HepG2 (cell line): ENCODE data around the gene ELP6. TPM values are rescaled to one million over a fixed set of nuclear protein-coding genes. Genes with fewer than 3 reads are reported as not detected.

Experiments used
- ARNT2 ChIP-seq: sonication (generic); formaldehyde crosslinking; IDR thresholded peaks from 2 replicates; pipeline ENCODE4 v1.8.0; 2022; ENCODE audit warnings: mild to moderate bottlenecking, low read depth, missing genetic modification reagents, moderate library complexity
- CBX2 ChIP-seq, 2 experiments: fragments of 200-600 bp in 1 of 2; sonication (generic); formaldehyde crosslinking in 1 of 2; IDR thresholded peaks; 2 replicates each; pipeline versions ENCODE4 v1.7.0 to v1.8.1; 2018 to 2022; ENCODE audit warnings: low read depth in 2 of 2, low read length in 1 of 2, mild to moderate bottlenecking in 1 of 2, missing genetic modification reagents in 1 of 2
- HOXA9 ChIP-seq: sonication (generic); formaldehyde crosslinking; IDR thresholded peaks from 2 replicates; pipeline ENCODE4 v1.8.1; 2022; ENCODE audit warnings: missing genetic modification reagents, mild to moderate bottlenecking, moderate library complexity, borderline replicate concordance
- ISX ChIP-seq: sonication (generic); formaldehyde crosslinking; conservative IDR thresholded peaks from 2 replicates; pipeline ENCODE4 v1.5.0; 2020; ENCODE audit warnings: missing genetic modification reagents
- MIER3 ChIP-seq: IDR thresholded peaks from 2 replicates; pipeline ENCODE4 v1.6.1; 2016; ENCODE audit warnings: missing compliant biosample characterization, borderline replicate concordance
- NFYB ChIP-seq: sonication (generic); formaldehyde crosslinking; IDR thresholded peaks from 2 replicates; pipeline ENCODE4 v1.4.0; 2020; ENCODE audit warnings: missing genetic modification reagents
- PRPF4 ChIP-seq: fragments of 200-400 bp; formaldehyde crosslinking; IDR thresholded peaks from 2 replicates; pipeline ENCODE4 v1.6.1; 2016; ENCODE audit warnings: low read length, low read depth; ENCODE audit not compliant: poor library complexity, severe bottlenecking
- RFX5 ChIP-seq: IDR thresholded peaks from 2 replicates; pipeline ENCODE4 v1.6.1; 2011; ENCODE audit warnings: low read depth, low read length, improper control_type of control experiment
- TBX3 ChIP-seq: fragments of 450-650 bp; IDR thresholded peaks from 2 replicates; pipeline ENCODE4 v1.6.1; 2017; ENCODE audit warnings: antibody characterized with exemption, mild to moderate bottlenecking, inconsistent platforms, borderline replicate concordance
- ZBTB3 ChIP-seq: sonication (generic); formaldehyde crosslinking; IDR thresholded peaks from 2 replicates; pipeline ENCODE4 v1.4.0; 2020; ENCODE audit warnings: low read depth, mild to moderate bottlenecking, moderate library complexity, missing genetic modification reagents, borderline replicate concordance
- ZFYVE20 ChIP-seq: sonication (generic); formaldehyde crosslinking; IDR thresholded peaks from 2 replicates; pipeline ENCODE4 v1.8.0; 2023; ENCODE audit warnings: low read depth, mild to moderate bottlenecking, moderate library complexity, missing genetic modification reagents, borderline replicate concordance
- ZNF160 ChIP-seq: sonication (generic); formaldehyde crosslinking; IDR thresholded peaks from 2 replicates; pipeline ENCODE4 v1.8.0; 2022; ENCODE audit warnings: mild to moderate bottlenecking, inconsistent platforms, missing genetic modification reagents
- ZNF468 ChIP-seq: sonication (generic); formaldehyde crosslinking; IDR thresholded peaks from 2 replicates; pipeline ENCODE4 v1.8.0; 2022; ENCODE audit warnings: mild to moderate bottlenecking, moderate library complexity, missing genetic modification reagents
- polyA plus RNA-seq, 8 experiments: library from polyadenylated mRNA; depleted of rRNA in 3 of 8; stranded (reverse) in 7 of 8; unstranded in 1 of 8; fragments of >200 nt; fragmentation: Illumina TruSeq in 4 of 8; extraction: Trizol in 4 of 8; gene quantifications; 2 replicates each; pipeline versions ENCODE4 v1.2.1 to v1.2.3, GENCODE V29; 2011 to 2016; ENCODE audit warnings: low read depth in 4 of 8, missing spikeins in 1 of 8, mixed read lengths in 1 of 8; ENCODE audit not compliant: insufficient read depth in 1 of 8
- total RNA-seq, 5 experiments: library from RNA; depleted of rRNA; stranded (reverse); fragments of >200 nt; fragmentation: Illumina TruSeq; extraction: Trizol; gene quantifications; 2 replicates each; pipeline ENCODE4 v1.2.3, GENCODE V29; 2016; ENCODE audit warnings: low read depth in 1 of 5
- TF ChIP-seq, protein P1 (sequence below): sonication (generic); formaldehyde crosslinking; IDR thresholded peaks from 2 replicates; pipeline ENCODE4 v1.4.0; 2020; ENCODE audit warnings: missing genetic modification reagents
- TF ChIP-seq, protein P2 (sequence below): sonication (generic); formaldehyde crosslinking; IDR thresholded peaks from 2 replicates; pipeline ENCODE4 v1.4.0; 2020; ENCODE audit warnings: missing genetic modification reagents
- TF ChIP-seq, protein P3 (sequence below), 2 experiments: sonication (generic) in 1 of 2; formaldehyde crosslinking in 1 of 2; IDR thresholded peaks; 2 replicates each; pipeline versions ENCODE4 v1.5.1 to v1.6.1; 2011 to 2020; ENCODE audit warnings: borderline replicate concordance in 1 of 2, low read depth in 1 of 2, low read length in 1 of 2, mild to moderate bottlenecking in 1 of 2, missing genetic modification reagents in 1 of 2, moderate library complexity in 1 of 2
- TF ChIP-seq, protein P4 (sequence below): sonication (generic); formaldehyde crosslinking; IDR thresholded peaks from 2 replicates; pipeline ENCODE4 v1.4.0; 2020; ENCODE audit warnings: missing genetic modification reagents
- TF ChIP-seq, protein P5 (sequence below): sonication (generic); formaldehyde crosslinking; IDR thresholded peaks from 2 replicates; pipeline ENCODE4 v1.8.0; 2022; ENCODE audit warnings: mild to moderate bottlenecking, missing genetic modification reagents, moderate library complexity
- TF ChIP-seq, protein P6 (sequence below): sonication (generic); formaldehyde crosslinking; IDR thresholded peaks from 2 replicates; pipeline ENCODE4 v1.5.0; 2020; ENCODE audit warnings: missing genetic modification reagents

The ELP6 gene
- total and polyA plus RNA-seq, 2 of the 13 experiments (the other 11 are each of a cell fraction or from before 2014, with no cell fraction given): 45.0 to 49.3 TPM

DNA sequence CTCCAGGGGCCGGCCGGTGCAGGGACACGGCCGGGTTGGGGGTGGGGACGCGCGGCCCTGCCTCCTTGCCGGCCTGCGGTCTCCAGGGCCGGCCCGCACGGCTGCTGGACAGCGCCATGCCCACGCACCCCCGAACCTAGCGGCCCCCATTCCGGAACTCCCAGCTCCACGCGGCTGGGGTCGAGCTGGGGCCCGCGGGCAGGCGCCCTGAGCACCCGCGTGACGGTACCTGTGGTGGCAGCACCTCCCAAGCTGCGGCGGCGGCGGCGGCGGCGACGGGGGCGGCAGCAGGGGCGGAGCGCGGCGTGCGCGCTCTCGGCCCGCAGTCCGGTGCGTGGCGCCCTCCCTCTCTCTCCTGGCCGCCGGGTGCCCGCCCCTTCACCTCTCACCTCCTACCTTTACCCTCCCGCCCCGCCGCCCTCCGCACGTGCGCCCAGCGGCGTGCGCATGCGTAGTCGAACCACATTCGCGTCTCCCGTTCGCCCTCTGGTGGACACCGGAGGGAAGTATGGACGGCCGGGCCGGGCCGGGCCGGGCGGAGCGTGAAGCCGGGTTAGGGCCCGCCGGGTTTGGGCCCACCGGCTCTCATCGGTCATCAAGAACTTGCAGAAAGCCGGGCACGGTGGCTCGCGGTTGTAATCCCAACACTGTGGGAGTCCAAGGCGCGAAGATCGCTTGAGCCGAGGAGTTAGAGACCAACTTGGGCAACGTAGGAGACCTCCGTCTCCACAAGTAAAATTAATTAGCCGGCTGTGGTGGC is 37.8 kb downstream of the ELP6 start, which contains the start of gene SCAP (continued):
- TF ChIP-seq, protein P1, sequence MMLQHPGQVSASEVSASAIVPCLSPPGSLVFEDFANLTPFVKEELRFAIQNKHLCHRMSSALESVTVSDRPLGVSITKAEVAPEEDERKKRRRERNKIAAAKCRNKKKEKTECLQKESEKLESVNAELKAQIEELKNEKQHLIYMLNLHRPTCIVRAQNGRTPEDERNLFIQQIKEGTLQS (CRISPR knock-in tag): peak; percentile 20; the same call in 1 of the 2 replicates
- no peak for TF ChIP-seq HOXA9 (CRISPR knock-in tag)
- 0 out of 2 replicates have a peak, but pooled peaks have one; percentile 85 for TF ChIP-seq ZNF468
- TF ChIP-seq, protein P2, sequence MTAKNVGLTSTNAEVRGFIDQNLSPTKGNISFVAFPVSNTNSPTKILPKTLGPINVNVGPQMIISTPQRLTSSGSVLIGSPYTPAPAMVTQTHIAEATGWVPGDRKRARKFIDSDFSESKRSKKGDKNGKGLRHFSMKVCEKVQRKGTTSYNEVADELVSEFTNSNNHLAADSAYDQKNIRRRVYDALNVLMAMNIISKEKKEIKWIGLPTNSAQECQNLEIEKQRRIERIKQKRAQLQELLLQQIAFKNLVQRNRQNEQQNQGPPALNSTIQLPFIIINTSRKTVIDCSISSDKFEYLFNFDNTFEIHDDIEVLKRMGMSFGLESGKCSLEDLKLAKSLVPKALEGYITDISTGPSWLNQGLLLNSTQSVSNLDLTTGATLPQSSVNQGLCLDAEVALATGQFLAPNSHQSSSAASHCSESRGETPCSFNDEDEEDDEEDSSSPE (CRISPR knock-in tag): peak; percentile 89
- TF ChIP-seq ZNF160: 0 out of 2 replicates have a peak, but pooled peaks have one; percentile 17
- TF ChIP-seq, protein P3, sequence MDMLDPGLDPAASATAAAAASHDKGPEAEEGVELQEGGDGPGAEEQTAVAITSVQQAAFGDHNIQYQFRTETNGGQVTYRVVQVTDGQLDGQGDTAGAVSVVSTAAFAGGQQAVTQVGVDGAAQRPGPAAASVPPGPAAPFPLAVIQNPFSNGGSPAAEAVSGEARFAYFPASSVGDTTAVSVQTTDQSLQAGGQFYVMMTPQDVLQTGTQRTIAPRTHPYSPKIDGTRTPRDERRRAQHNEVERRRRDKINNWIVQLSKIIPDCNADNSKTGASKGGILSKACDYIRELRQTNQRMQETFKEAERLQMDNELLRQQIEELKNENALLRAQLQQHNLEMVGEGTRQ (IDR thresholded peaks at IDR 0.05; ENCODE audit: low read depth, low read length): 0 out of 2 replicates have a peak, but pooled peaks have one; percentile 8
- TF ChIP-seq, protein P3 (CRISPR knock-in tag; IDR thresholded peaks at IDR 0.05; ENCODE audit: borderline replicate concordance): peak; percentile 49; the same call in 1 of the 2 replicates
- no peak for TF ChIP-seq ISX (CRISPR knock-in tag)
- no peak for TF ChIP-seq CBX2 (IDR thresholded peaks at IDR 0.05; ENCODE audit: low read depth, low read length)
- TF ChIP-seq CBX2 (CRISPR knock-in tag; IDR thresholded peaks at IDR 0.05; ENCODE audit: low read depth): peak; percentile 40; the same call in 1 of the 2 replicates
- peak; percentile 23; the same call in 1 of the 2 replicates for TF ChIP-seq ARNT2 (CRISPR knock-in tag)
- TF ChIP-seq MIER3 (CRISPR knock-in tag): peak; percentile 91; the same call in 1 of the 2 replicates
- no peak for TF ChIP-seq PRPF4
- TF ChIP-seq, protein P4, sequence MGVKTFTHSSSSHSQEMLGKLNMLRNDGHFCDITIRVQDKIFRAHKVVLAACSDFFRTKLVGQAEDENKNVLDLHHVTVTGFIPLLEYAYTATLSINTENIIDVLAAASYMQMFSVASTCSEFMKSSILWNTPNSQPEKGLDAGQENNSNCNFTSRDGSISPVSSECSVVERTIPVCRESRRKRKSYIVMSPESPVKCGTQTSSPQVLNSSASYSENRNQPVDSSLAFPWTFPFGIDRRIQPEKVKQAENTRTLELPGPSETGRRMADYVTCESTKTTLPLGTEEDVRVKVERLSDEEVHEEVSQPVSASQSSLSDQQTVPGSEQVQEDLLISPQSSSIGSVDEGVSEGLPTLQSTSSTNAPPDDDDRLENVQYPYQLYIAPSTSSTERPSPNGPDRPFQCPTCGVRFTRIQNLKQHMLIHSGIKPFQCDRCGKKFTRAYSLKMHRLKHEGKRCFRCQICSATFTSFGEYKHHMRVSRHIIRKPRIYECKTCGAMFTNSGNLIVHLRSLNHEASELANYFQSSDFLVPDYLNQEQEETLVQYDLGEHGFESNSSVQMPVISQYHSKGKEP: no peak
- TF ChIP-seq ZFYVE20: no peak; the same call in 1 of the 2 replicates
- peak; percentile 43; the same call in 1 of the 2 replicates for TF ChIP-seq NFYB
- TF ChIP-seq RFX5: no peak
- no peak for TF ChIP-seq ZBTB3 (CRISPR knock-in tag)
- TF ChIP-seq, protein P5, sequence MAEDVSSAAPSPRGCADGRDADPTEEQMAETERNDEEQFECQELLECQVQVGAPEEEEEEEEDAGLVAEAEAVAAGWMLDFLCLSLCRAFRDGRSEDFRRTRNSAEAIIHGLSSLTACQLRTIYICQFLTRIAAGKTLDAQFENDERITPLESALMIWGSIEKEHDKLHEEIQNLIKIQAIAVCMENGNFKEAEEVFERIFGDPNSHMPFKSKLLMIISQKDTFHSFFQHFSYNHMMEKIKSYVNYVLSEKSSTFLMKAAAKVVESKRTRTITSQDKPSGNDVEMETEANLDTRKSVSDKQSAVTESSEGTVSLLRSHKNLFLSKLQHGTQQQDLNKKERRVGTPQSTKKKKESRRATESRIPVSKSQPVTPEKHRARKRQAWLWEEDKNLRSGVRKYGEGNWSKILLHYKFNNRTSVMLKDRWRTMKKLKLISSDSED: no peak
- TF ChIP-seq TBX3: peak; percentile 57; the same call in 1 of the 2 replicates
- TF ChIP-seq, protein P6, sequence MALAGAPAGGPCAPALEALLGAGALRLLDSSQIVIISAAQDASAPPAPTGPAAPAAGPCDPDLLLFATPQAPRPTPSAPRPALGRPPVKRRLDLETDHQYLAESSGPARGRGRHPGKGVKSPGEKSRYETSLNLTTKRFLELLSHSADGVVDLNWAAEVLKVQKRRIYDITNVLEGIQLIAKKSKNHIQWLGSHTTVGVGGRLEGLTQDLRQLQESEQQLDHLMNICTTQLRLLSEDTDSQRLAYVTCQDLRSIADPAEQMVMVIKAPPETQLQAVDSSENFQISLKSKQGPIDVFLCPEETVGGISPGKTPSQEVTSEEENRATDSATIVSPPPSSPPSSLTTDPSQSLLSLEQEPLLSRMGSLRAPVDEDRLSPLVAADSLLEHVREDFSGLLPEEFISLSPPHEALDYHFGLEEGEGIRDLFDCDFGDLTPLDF (CRISPR knock-in tag): peak; percentile 34
